Right cardiac atrium (tissue), 5 donors: ENCODE data around the gene GBE1. TPM values are rescaled to one million over a fixed set of nuclear protein-coding genes. Genes with fewer than 3 reads are reported as not detected.

Source experiments
- ATAC-seq, 2 donors: fragments of 200-7000 bp; cut with Tn5 transposase; one replicate each; pipeline versions ENCODE4 v1.8.0 to v1.9.1; 2020; ENCODE audit warnings: moderate library complexity in 2 of 2, mild to moderate bottlenecking in 1 of 2
- DNase-seq, 3 donors: peaks; one replicate each; pipeline ENCODE4 v3.0.0-alpha.2; 2020
- H3K27ac ChIP-seq: one replicate; pipeline ENCODE4 v1.5.1; 2013; ENCODE audit warnings: mild to moderate bottlenecking, low read length, control low read depth, moderate library complexity
- H3K27me3 ChIP-seq: one replicate; pipeline ENCODE4 v1.6.1; 2013; ENCODE audit not compliant: control insufficient read depth, insufficient read depth
- H3K4me1 ChIP-seq: one replicate; pipeline ENCODE4 v1.6.1; 2013; ENCODE audit warnings: low read length; ENCODE audit not compliant: control insufficient read depth, insufficient read depth
- H3K4me3 ChIP-seq: one replicate; pipeline ENCODE4 v1.5.1; 2013; ENCODE audit warnings: low read length, control low read depth
- H3K9me3 ChIP-seq: one replicate; pipeline ENCODE4 v1.6.1; 2013; ENCODE audit warnings: low read length; ENCODE audit not compliant: control insufficient read depth
- WGBS: extraction: QIAGEN DNeasy Blood & Tissue Kit; methylation state at CpG from one replicate; pipeline ENCODE4 v1.1.7; 2013; 5-methylcytosine and 5-hydroxymethylcytosine counted together
- intact Hi-C, 4 donors: fragments of 100-400 bp; cut with DNase I; formaldehyde crosslinking; loops; one replicate each; pipeline versions ENCODE4 v1.11.0 to v1.14.0; 2022 to 2023
- polyA plus RNA-seq: library from polyadenylated mRNA; stranded (reverse); fragments of 200-250 nt; gene quantifications from one replicate; pipeline ENCODE4 v1.2.3, GENCODE V29; 2013
- total RNA-seq, 4 donors: library from RNA; stranded (reverse); fragmentation: NEBNext Ultra II Directional; extraction: Animal tissue kit (Norgen Biotek cat#: 25700); gene quantifications; one replicate each; pipeline ENCODE4 v1.2.1, GENCODE V29; 2021
- donor health status: healthy with polysubstance abuse.
- donor health status: DM: no; HTN: yes; CAD: no.
- donor health status: DM: no; HTN: no; CAD: no.
- donor health status: DM: no; HTN: yes; CAD: no; lungs with severe emphysema.
- donor health status: DM: yes; HTN: yes; CAD: no.

The GBE1 gene
- total and polyA plus RNA-seq, 5 donors: 38.2 to 73.0 (median 51.4) TPM

- ATAC-seq: no peak
- Histone ChIP-seq H3K27me3 (no peaks in the 10 kb centered on the region), H3K4me1 (peaks cover 1% of the 10 kb centered on the region), H3K9me3 (no peaks in the 10 kb centered on the region), H3K4me3 (no peak overlapping the region), H3K27ac (no peak overlapping the region)
- no peak for DNase-seq
- intact Hi-C loops: no loop called here
- 89% methylated on average over 4 of the region's 4 CpGs for WGBS
Measured at GRCh38 chr3:81732642-81733041, 28.8 kb downstream of the GBE1 start.

GRCh38 chr3:81728766-81729544 lies 32.5 kb downstream of the GBE1 start:
- Histone ChIP-seq H3K4me1 (peaks cover 3% of the 10 kb centered on the region), H3K4me3 (no peak overlapping the region), H3K9me3 (no peaks in the 10 kb centered on the region), H3K27me3 (no peaks in the 10 kb centered on the region), H3K27ac (no peak overlapping the region)
- intact Hi-C loops: no loop called here
- no peak for DNase-seq
- 83% methylated on average over 2 of the region's 2 CpGs for WGBS
- ATAC-seq: no peak

- peaks cover 4% of the 10 kb centered on the region for H3K4me1 ChIP-seq
Measured at GRCh38 chr3:81726735-81727134, 34.7 kb downstream of the GBE1 start.

GRCh38 chr3:81726132-81726531 lies 35.3 kb downstream of the GBE1 start:
- H3K9me3 ChIP-seq: no peaks in the 10 kb centered on the region
- H3K27ac ChIP-seq: no peak overlapping the region
- DNase-seq (no peak), ATAC-seq (no peak)
- H3K27me3 ChIP-seq: no peaks in the 10 kb centered on the region
- H3K4me3 ChIP-seq: no peak overlapping the region
- 68% methylated on average over 2 of the region's 2 CpGs for WGBS
- intact Hi-C loops: no loop called here
- H3K4me1 ChIP-seq: peaks cover 3% of the 10 kb centered on the region

More at GRCh38 chr3:81726735-81727134, 34.7 kb downstream of the GBE1 start:
- intact Hi-C loops: no loop called here
- DNase-seq (no peak), ATAC-seq (peak in 1 of 2 donors; percentile 64)
- 82% methylated on average over 6 of the region's 6 CpGs for WGBS
- H3K4me3 ChIP-seq: no peak overlapping the region
- H3K27ac ChIP-seq: no peak overlapping the region
- no peaks in the 10 kb centered on the region for H3K27me3 ChIP-seq
- no peaks in the 10 kb centered on the region for H3K9me3 ChIP-seq

- Histone ChIP-seq H3K27me3 (no peaks in the 10 kb centered on the region), H3K9me3 (no peaks in the 10 kb centered on the region), H3K27ac (peak overlapping the region; percentile 72), H3K4me3 (no peak overlapping the region), H3K4me1 (peaks cover 3% of the 10 kb centered on the region)
- DNase-seq: no peak
- 44% methylated on average over 4 of the region's 4 CpGs for WGBS
- peak; percentile 70 to 79 for ATAC-seq
- intact Hi-C loops: no loop called here
Measured at GRCh38 chr3:81723732-81724313, 37.6 kb downstream of the GBE1 start.

- intact Hi-C loops: no loop called here
- Histone ChIP-seq H3K4me3 (no peak overlapping the region), H3K4me1 (peaks cover 1% of the 10 kb centered on the region), H3K27me3 (no peaks in the 10 kb centered on the region), H3K27ac (no peak overlapping the region), H3K9me3 (no peaks in the 10 kb centered on the region)
- 93% methylated on average over 1 of the region's 1 CpG for WGBS
- no peak for ATAC-seq
- DNase-seq: no peak
Measured at GRCh38 chr3:81718311-81718710, 43.1 kb downstream of the GBE1 start.

GRCh38 chr3:81716870-81717509 lies 44.5 kb downstream of the GBE1 start:
- H3K27ac ChIP-seq: no peak overlapping the region
- no peaks in the 10 kb centered on the region for H3K27me3 ChIP-seq
- H3K4me1 ChIP-seq: no peaks in the 10 kb centered on the region
- H3K9me3 ChIP-seq: no peaks in the 10 kb centered on the region
- DNase-seq (peak in 1 of 3 donors; percentile 23), ATAC-seq (peak; percentile 93 to 94)
- no peak overlapping the region for H3K4me3 ChIP-seq
- 56% methylated on average over 3 of the region's 3 CpGs for WGBS
- intact Hi-C loops: no loop called here

GRCh38 chr3:81713031-81713430 lies 48.4 kb downstream of the GBE1 start:
- H3K27ac ChIP-seq: no peak overlapping the region
- DNase-seq (no peak), ATAC-seq (no peak)
- H3K4me3 ChIP-seq: no peak overlapping the region
- intact Hi-C loops: no loop called here
- 71% methylated on average over 4 of the region's 4 CpGs for WGBS
- no peaks in the 10 kb centered on the region for H3K27me3 ChIP-seq
- H3K9me3 ChIP-seq: no peaks in the 10 kb centered on the region
- peaks cover 1% of the 10 kb centered on the region for H3K4me1 ChIP-seq

GRCh38 chr3:81709606-81710005 lies 51.8 kb downstream of the GBE1 start:
- H3K27ac ChIP-seq: no peak overlapping the region
- H3K27me3 ChIP-seq: no peaks in the 10 kb centered on the region
- no peak overlapping the region for H3K4me3 ChIP-seq
- peaks cover 1% of the 10 kb centered on the region for H3K4me1 ChIP-seq
- intact Hi-C loops: no loop called here
- DNase-seq: no peak
- ATAC-seq: no peak
- 67% methylated on average over 2 of the region's 2 CpGs for WGBS
- H3K9me3 ChIP-seq: no peaks in the 10 kb centered on the region

GRCh38 chr3:81707996-81708395 lies 53.4 kb downstream of the GBE1 start:
- H3K27me3 ChIP-seq: no peaks in the 10 kb centered on the region
- no peak overlapping the region for H3K27ac ChIP-seq
- H3K9me3 ChIP-seq: no peaks in the 10 kb centered on the region
- DNase-seq: no peak
- intact Hi-C loops: no loop called here
- H3K4me3 ChIP-seq: no peak overlapping the region
- peaks cover 1% of the 10 kb centered on the region for H3K4me1 ChIP-seq
- ATAC-seq: no peak

- H3K27ac ChIP-seq: no peak overlapping the region
- intact Hi-C loops: no loop called here
- 72% methylated on average over 2 of the region's 2 CpGs for WGBS
- no peak overlapping the region for H3K4me3 ChIP-seq
- no peaks in the 10 kb centered on the region for H3K4me1 ChIP-seq
- no peak for DNase-seq
- H3K27me3 ChIP-seq: no peaks in the 10 kb centered on the region
- no peaks in the 10 kb centered on the region for H3K9me3 ChIP-seq
- ATAC-seq: no peak
Measured at GRCh38 chr3:81702126-81702525, 59.3 kb downstream of the GBE1 start.
